GM23338 (cell line): Measurements from ENCODE around the gene FMN2. TPM values are rescaled to one million over a fixed set of nuclear protein-coding genes. Genes with fewer than 3 reads are reported as not detected.

ENCODE experiments used
- ATAC-seq: fragments of 200-7000 bp; cut with Tn5 transposase; 3 replicates; pipeline ENCODE4 v1.9.1; 2020
- DNase-seq: peaks from one replicate; pipeline ENCODE4 v3.0.0-alpha.2; 2015; ENCODE audit warnings: low spot score
- H2AFZ ChIP-seq: fragments of 200-600 bp; sonication (generic); 2 replicates; pipeline ENCODE4 v1.8.0; 2016; ENCODE audit warnings: antibody characterized with exemption, mild to moderate bottlenecking, moderate library complexity
- H3F3A ChIP-seq: fragments of 200-600 bp; sonication (generic); replicated peaks from 2 replicates; pipeline ENCODE4 v1.8.0; 2017; ENCODE audit warnings: antibody characterized with exemption, mixed run types, low read depth
- H3K27ac ChIP-seq: fragments of 200-600 bp; sonication (generic); 2 replicates; pipeline ENCODE4 v1.6.1; 2016; ENCODE audit warnings: low read depth
- H3K27me3 ChIP-seq: fragments of 200-600 bp; sonication (generic); 2 replicates; pipeline ENCODE4 v1.8.0; 2016; ENCODE audit warnings: mild to moderate bottlenecking, mixed run types, moderate library complexity; ENCODE audit not compliant: insufficient read depth
- H3K36me3 ChIP-seq: fragments of 200-600 bp; sonication (generic); 2 replicates; pipeline ENCODE4 v1.8.0; 2016; ENCODE audit warnings: mild to moderate bottlenecking; ENCODE audit not compliant: insufficient read depth
- H3K4me1 ChIP-seq: fragments of 200-600 bp; sonication (generic); 2 replicates; pipeline ENCODE4 v1.8.0; 2016; ENCODE audit warnings: mild to moderate bottlenecking, moderate library complexity; ENCODE audit not compliant: insufficient read depth
- H3K4me2 ChIP-seq: fragments of 200-600 bp; sonication (generic); 2 replicates; pipeline ENCODE4 v1.7.1; 2017; ENCODE audit warnings: mixed run types
- H3K4me3 ChIP-seq: fragments of 200-600 bp; sonication (generic); 2 replicates; pipeline ENCODE4 v1.6.1; 2016; ENCODE audit warnings: mixed run types
- H3K79me2 ChIP-seq: fragments of 200-600 bp; sonication (generic); replicated peaks from 2 replicates; pipeline ENCODE4 v1.8.0; 2017; ENCODE audit warnings: mild to moderate bottlenecking; ENCODE audit not compliant: insufficient read depth
- H3K9me2 ChIP-seq: fragments of 200-600 bp; sonication (generic); 2 replicates; pipeline ENCODE4 v1.8.0; 2017; ENCODE audit not compliant: insufficient read depth
- H4K20me1 ChIP-seq: fragments of 200-600 bp; sonication (generic); replicated peaks from 2 replicates; pipeline ENCODE4 v1.8.0; 2017; ENCODE audit warnings: mild to moderate bottlenecking; ENCODE audit not compliant: insufficient read depth
- H3K27ac Mint-ChIP-seq: 2 replicates; pipeline ENCODE4 v1.8.0; 2020; ENCODE audit warnings: inconsistent platforms, mild to moderate bottlenecking, moderate library complexity, mixed read lengths
- H3K27me3 Mint-ChIP-seq: 3 replicates; pipeline ENCODE4 v1.8.0; 2022; ENCODE audit warnings: low read depth, mild to moderate bottlenecking, moderate library complexity, mixed read lengths, inconsistent platforms; ENCODE audit not compliant: insufficient read depth, poor library complexity
- H3K36me3 Mint-ChIP-seq: 3 replicates; pipeline ENCODE4 v1.8.0; 2021; ENCODE audit warnings: low read depth, mild to moderate bottlenecking, inconsistent platforms, moderate library complexity, mixed read lengths
- H3K4me1 Mint-ChIP-seq: 3 replicates; pipeline ENCODE4 v1.8.0; 2020; ENCODE audit warnings: mild to moderate bottlenecking, inconsistent platforms, mixed read lengths
- H3K4me3 Mint-ChIP-seq: 3 replicates; pipeline ENCODE4 v1.8.0; 2021; ENCODE audit warnings: moderate library complexity, mild to moderate bottlenecking, inconsistent platforms, mixed read lengths
- H3K9me3 Mint-ChIP-seq: 3 replicates; pipeline ENCODE4 v1.8.0; 2020; ENCODE audit warnings: moderate library complexity, mild to moderate bottlenecking, inconsistent platforms, mixed read lengths
- CREB1 ChIP-seq: fragments of 250-450 bp; sonication (Bioruptor Pico); IDR thresholded peaks from 2 replicates; pipeline ENCODE4 v1.5.0; 2020; ENCODE audit warnings: low read depth, mild to moderate bottlenecking, moderate library complexity
- CTCF ChIP-seq, 2 experiments: fragments of 200-600 bp in 1 of 2; sonication (generic) in 1 of 2; conservative IDR thresholded peaks; 2 replicates each; pipeline versions ENCODE4 v1.5.1 to v1.6.1; 2016 to 2017; ENCODE audit warnings: antibody characterized with exemption in 2 of 2, low read depth in 2 of 2, mild to moderate bottlenecking in 2 of 2, moderate library complexity in 1 of 2
- ETS1 ChIP-seq: IDR thresholded peaks from 2 replicates; pipeline ENCODE4 v1.6.1; 2016; ENCODE audit warnings: antibody characterized with exemption
- EZH2 ChIP-seq: fragments of 200-600 bp; sonication (generic); IDR thresholded peaks from one replicate; pipeline ENCODE4 v1.8.0; 2017; ENCODE audit warnings: antibody characterized with exemption, mild to moderate bottlenecking, low read depth; ENCODE audit not compliant: unreplicated experiment
- EZH2phosphoT487 ChIP-seq: fragments of 200-600 bp; sonication (generic); IDR thresholded peaks from one replicate; pipeline ENCODE4 v1.8.1; 2018; ENCODE audit warnings: antibody characterized with exemption; ENCODE audit not compliant: unreplicated experiment
- JUNB ChIP-seq: IDR thresholded peaks from one replicate; pipeline ENCODE4 v1.6.1; 2016; ENCODE audit warnings: antibody characterized with exemption; ENCODE audit not compliant: unreplicated experiment
- NANOG ChIP-seq: IDR thresholded peaks from 2 replicates; pipeline ENCODE4 v1.6.1; 2016; ENCODE audit warnings: antibody characterized with exemption, borderline replicate concordance
- POLR2AphosphoS5 ChIP-seq: IDR thresholded peaks from 2 replicates; pipeline ENCODE4 v1.6.1; 2016; ENCODE audit warnings: antibody characterized with exemption, low read depth
- REST ChIP-seq: IDR thresholded peaks from one replicate; pipeline ENCODE4 v1.6.1; 2018; ENCODE audit warnings: antibody characterized with exemption; ENCODE audit not compliant: unreplicated experiment
- STAT1 ChIP-seq: IDR thresholded peaks from one replicate; pipeline ENCODE4 v1.6.1; 2016; ENCODE audit warnings: antibody characterized with exemption; ENCODE audit not compliant: unreplicated experiment
- ZNF114 ChIP-seq: fragments of 250-450 bp; sonication (Bioruptor Pico); IDR thresholded peaks from 2 replicates; pipeline ENCODE4 v1.5.0; 2020; ENCODE audit warnings: mild to moderate bottlenecking, moderate library complexity
- ZNF331 ChIP-seq: fragments of 250-450 bp; sonication (Bioruptor Pico); IDR thresholded peaks from 2 replicates; pipeline ENCODE4 v1.5.0; 2020; ENCODE audit warnings: low read depth, mild to moderate bottlenecking, moderate library complexity
- ZNF462 ChIP-seq: fragments of 250-450 bp; sonication (Bioruptor Pico); IDR thresholded peaks from 2 replicates; pipeline ENCODE4 v1.5.0; 2020; ENCODE audit warnings: mild to moderate bottlenecking, moderate library complexity
- polyA plus RNA-seq: library from polyadenylated mRNA; unstranded; fragments of >200 nt; fragmentation: Nextera tagmentation; extraction: Ambion mirVana; gene quantifications from 2 replicates; pipeline ENCODE4 v1.2.1, GENCODE V29; 2016
- total RNA-seq: library from RNA; depleted of rRNA; stranded (reverse); fragments of >200 nt; shearing (Covaris generic); gene quantifications from 2 replicates; pipeline ENCODE4 v1.2.3, GENCODE V29; 2014

Gene FMN2
- total and polyA plus RNA-seq, 2 experiments from 2014 or later, result 1.5 to 2.5 TPM

- Histone ChIP-seq H3K79me2 (no peaks in the 10 kb centered on the region), H3K27me3 (no peaks in the 10 kb centered on the region), H3K4me2 (no peak overlapping the region), H2AFZ (no peak overlapping the region), H3K27ac (no peak overlapping the region), H3K9me2 (peaks cover 6% of the 10 kb centered on the region; the same call in 1 of the 2 replicates), H3K36me3 (no peaks in the 10 kb centered on the region), H3K4me1 (no peaks in the 10 kb centered on the region), H3K4me3 (no peak overlapping the region), H4K20me1 (no peaks in the 10 kb centered on the region), H3F3A (no peaks in the 10 kb centered on the region)
- Mint-ChIP-seq H3K27ac (no peak overlapping the region), H3K4me1 (no peaks in the 10 kb centered on the region), H3K9me3 (no peaks in the 10 kb centered on the region), H3K27me3 (no peaks in the 10 kb centered on the region), H3K36me3 (no peaks in the 10 kb centered on the region), H3K4me3 (no peak overlapping the region)
- no peak for TF ChIP-seq NANOG
- no peak for TF ChIP-seq ZNF331
- TF ChIP-seq POLR2AphosphoS5, result no peak
- TF ChIP-seq CREB1 (CRISPR knock-in tag), result no peak
- TF ChIP-seq EZH2phosphoT487, result no peak
- TF ChIP-seq ETS1, result no peak
- no peak for TF ChIP-seq ZNF462 (CRISPR knock-in tag)
- TF ChIP-seq CTCF (conservative IDR thresholded peaks at IDR 0.05; ENCODE audit: low read depth in 2 of 2), result no peak
- TF ChIP-seq JUNB, result no peak
- no peak for TF ChIP-seq EZH2
- TF ChIP-seq REST, result no peak
- no peak for TF ChIP-seq ZNF114 (CRISPR knock-in tag)
- no peak for TF ChIP-seq STAT1
- no peak for ATAC-seq
- DNase-seq, result no peak
Measured at GRCh38 chr1:240285540-240285939, 193.9 kb downstream of the FMN2 start.
